Liver (tissue), 9 donors: ENCODE results near the gene TMX3. TPM values are rescaled to one million over a fixed set of nuclear protein-coding genes. Genes with fewer than 3 reads are reported as not detected.

Source experiments
- DNase-seq: peaks from one replicate; pipeline ENCODE4 v3.0.0-alpha.2; 2017; ENCODE audit warnings: low spot score
- H3K27ac ChIP-seq, 2 donors: one replicate each; pipeline ENCODE4 v1.7.0; 2013; ENCODE audit warnings: inconsistent platforms in 2 of 2, low read length in 2 of 2, control low read depth in 1 of 2, low read depth in 1 of 2, mild to moderate bottlenecking in 1 of 2
- H3K27me3 ChIP-seq, 4 donors: one replicate each; pipeline versions ENCODE4 v1.6.1 to v1.7.0; 2013; ENCODE audit warnings: low read length in 3 of 4, inconsistent platforms in 1 of 4, mild to moderate bottlenecking in 1 of 4, moderate library complexity in 1 of 4; ENCODE audit not compliant: control insufficient read depth in 4 of 4, insufficient read depth in 4 of 4
- H3K36me3 ChIP-seq, 4 donors: one replicate each; pipeline versions ENCODE4 v1.6.1 to v1.7.0; 2013; ENCODE audit warnings: low read length in 3 of 4, mild to moderate bottlenecking in 3 of 4, low read depth in 1 of 4, moderate library complexity in 1 of 4; ENCODE audit not compliant: control insufficient read depth in 4 of 4, insufficient read depth in 3 of 4
- H3K4me1 ChIP-seq, 4 donors: one replicate each; pipeline versions ENCODE4 v1.6.1 to v1.7.0; 2013; ENCODE audit warnings: low read length in 3 of 4, mild to moderate bottlenecking in 3 of 4, moderate library complexity in 1 of 4; ENCODE audit not compliant: control insufficient read depth in 4 of 4, insufficient read depth in 4 of 4
- H3K4me3 ChIP-seq, 3 donors: one replicate each; pipeline versions ENCODE4 v1.6.1 to v1.7.0; 2013; ENCODE audit warnings: low read length in 3 of 3, control low read depth in 1 of 3, low read depth in 1 of 3, mild to moderate bottlenecking in 1 of 3
- H3K9ac ChIP-seq, 2 donors: one replicate each; pipeline ENCODE4 v1.7.0; 2013; ENCODE audit warnings: low read length in 2 of 2, mild to moderate bottlenecking in 2 of 2, moderate library complexity in 2 of 2, control low read depth in 1 of 2, low read depth in 1 of 2
- H3K9me3 ChIP-seq, 4 donors: one replicate each; pipeline versions ENCODE4 v1.6.1 to v1.7.0; 2013; ENCODE audit warnings: low read length in 3 of 4; ENCODE audit not compliant: control insufficient read depth in 4 of 4
- ATF3 ChIP-seq: IDR thresholded peaks from 2 replicates; pipeline ENCODE4 v1.6.1; 2016; ENCODE audit warnings: antibody characterized with exemption
- FOXA1 ChIP-seq: IDR thresholded peaks from 2 replicates; pipeline ENCODE4 v1.6.1; 2016; ENCODE audit warnings: antibody characterized with exemption
- FOXA2 ChIP-seq: IDR thresholded peaks from 2 replicates; pipeline ENCODE4 v1.6.1; 2016; ENCODE audit warnings: antibody characterized with exemption
- GABPA ChIP-seq, 2 donors: IDR thresholded peaks in 1 of 2; conservative IDR thresholded peaks in 1 of 2; 2 replicates each; pipeline ENCODE4 v1.6.1; 2016; ENCODE audit warnings: antibody characterized with exemption in 2 of 2, mild to moderate bottlenecking in 1 of 2, moderate library complexity in 1 of 2
- HNF4A ChIP-seq, 2 donors: conservative IDR thresholded peaks; 2 replicates each; pipeline ENCODE4 v1.6.1; 2016; ENCODE audit warnings: antibody characterized with exemption in 2 of 2, mild to moderate bottlenecking in 2 of 2
- HNF4G ChIP-seq: IDR thresholded peaks from 2 replicates; pipeline ENCODE4 v1.6.1; 2016; ENCODE audit warnings: antibody characterized with exemption
- MAX ChIP-seq: IDR thresholded peaks from 2 replicates; pipeline ENCODE4 v1.6.1; 2016; ENCODE audit warnings: antibody characterized with exemption
- NR2F2 ChIP-seq: IDR thresholded peaks from 2 replicates; pipeline ENCODE4 v1.6.1; 2016; ENCODE audit warnings: antibody characterized with exemption
- RAD21 ChIP-seq, 2 donors: IDR thresholded peaks; 2 replicates each; pipeline ENCODE4 v1.6.1; 2016; ENCODE audit warnings: antibody characterized with exemption in 2 of 2, mild to moderate bottlenecking in 2 of 2
- REST ChIP-seq: IDR thresholded peaks from 2 replicates; pipeline ENCODE4 v1.6.1; 2016; ENCODE audit warnings: antibody characterized with exemption, mild to moderate bottlenecking
- SP1 ChIP-seq: IDR thresholded peaks from 2 replicates; pipeline ENCODE4 v1.6.1; 2018; ENCODE audit warnings: antibody characterized with exemption, mild to moderate bottlenecking
- YY1 ChIP-seq: IDR thresholded peaks from 2 replicates; pipeline ENCODE4 v1.6.1; 2016; ENCODE audit warnings: antibody characterized with exemption, mild to moderate bottlenecking
- WGBS: extraction: QIAGEN DNeasy Blood & Tissue Kit; methylation state at CpG from one replicate; pipeline ENCODE4 v1.1.7; 2013; 5-methylcytosine and 5-hydroxymethylcytosine counted together
- polyA plus RNA-seq, 2 donors: library from polyadenylated mRNA; stranded (reverse) in 1 of 2; unstranded in 1 of 2; fragments of 200-250 nt in 1 of 2; fragments of >200 nt in 1 of 2; fragmentation: Nextera tagmentation in 1 of 2; extraction: Ambion mirVana in 1 of 2; gene quantifications; one replicate each; pipeline versions ENCODE4 v1.2.1 to v1.2.3, GENCODE V29; 2013 to 2015
- total RNA-seq, 2 donors: library from RNA; depleted of rRNA; stranded (reverse); fragments of >200 nt; gene quantifications; one replicate each; pipeline ENCODE4 v1.2.3, GENCODE V29; 2014
- TF ChIP-seq, protein P1 (sequence below): fragments of 150-350 bp; IDR thresholded peaks from 2 replicates; pipeline ENCODE4 v1.5.1; 2017; ENCODE audit warnings: improper control_type of control experiment, low read depth, low read length; ENCODE audit not compliant: missing input control
- donor health status: healthy.
- donor health status: healthy.
- donor health status: healthy.
- donor health status: healthy.
- donor health status: healthy.

Gene TMX3
- total and polyA plus RNA-seq, 4 donors: 9.0 to 38.6 (median 20.3) TPM

DNA sequence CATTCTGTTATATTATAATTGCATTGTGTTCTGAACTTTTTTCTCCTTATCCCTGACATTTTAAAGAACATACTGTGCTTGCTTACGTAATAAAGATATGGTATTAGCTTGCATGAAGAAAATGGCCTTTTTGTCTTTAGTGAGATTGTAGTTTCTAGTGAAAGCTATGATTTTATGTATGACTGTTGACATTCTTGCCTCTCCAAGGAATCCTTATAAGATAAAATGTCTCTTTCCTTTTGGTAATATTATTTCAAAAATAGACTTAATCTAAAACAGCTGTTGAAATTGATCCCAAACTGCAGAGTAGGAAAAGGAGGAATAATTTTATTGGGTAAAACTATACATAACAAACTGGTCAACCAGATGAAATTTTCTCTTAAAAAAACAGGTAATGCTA lies 42.2 kb upstream of the TMX3 start:
- TF ChIP-seq MAX (no peak), SP1 (no peak), YY1 (no peak), HNF4A (conservative IDR thresholded peaks at IDR 0.05) (no peak)
- TF ChIP-seq, protein P1, sequence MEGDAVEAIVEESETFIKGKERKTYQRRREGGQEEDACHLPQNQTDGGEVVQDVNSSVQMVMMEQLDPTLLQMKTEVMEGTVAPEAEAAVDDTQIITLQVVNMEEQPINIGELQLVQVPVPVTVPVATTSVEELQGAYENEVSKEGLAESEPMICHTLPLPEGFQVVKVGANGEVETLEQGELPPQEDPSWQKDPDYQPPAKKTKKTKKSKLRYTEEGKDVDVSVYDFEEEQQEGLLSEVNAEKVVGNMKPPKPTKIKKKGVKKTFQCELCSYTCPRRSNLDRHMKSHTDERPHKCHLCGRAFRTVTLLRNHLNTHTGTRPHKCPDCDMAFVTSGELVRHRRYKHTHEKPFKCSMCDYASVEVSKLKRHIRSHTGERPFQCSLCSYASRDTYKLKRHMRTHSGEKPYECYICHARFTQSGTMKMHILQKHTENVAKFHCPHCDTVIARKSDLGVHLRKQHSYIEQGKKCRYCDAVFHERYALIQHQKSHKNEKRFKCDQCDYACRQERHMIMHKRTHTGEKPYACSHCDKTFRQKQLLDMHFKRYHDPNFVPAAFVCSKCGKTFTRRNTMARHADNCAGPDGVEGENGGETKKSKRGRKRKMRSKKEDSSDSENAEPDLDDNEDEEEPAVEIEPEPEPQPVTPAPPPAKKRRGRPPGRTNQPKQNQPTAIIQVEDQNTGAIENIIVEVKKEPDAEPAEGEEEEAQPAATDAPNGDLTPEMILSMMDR: no peak
- Histone ChIP-seq H3K4me1 (no peaks in the 10 kb centered on the region), H3K9me3 (peaks cover 0 to 4% (median under 1%) of the 10 kb centered on the region in 4 donors), H3K9ac (no peak overlapping the region), H3K27ac (no peak overlapping the region), H3K4me3 (no peak overlapping the region), H3K27me3 (no peaks in the 10 kb centered on the region), H3K36me3 (no peaks in the 10 kb centered on the region)
- DNase-seq: no peak
- 84% methylated on average over 1 of the region's 1 CpG for WGBS

GRCh38 chr18:68742206-68742605 lies 27.3 kb upstream of the TMX3 start:
- no peak for TF ChIP-seq SP1
- no peak for TF ChIP-seq GABPA (IDR thresholded peaks at IDR 0.05 in 1 of 2, conservative IDR thresholded peaks at IDR 0.05 in 1 of 2)
- no peak for TF ChIP-seq YY1
- TF ChIP-seq RAD21 (IDR thresholded peaks at IDR 0.05): no peak
- TF ChIP-seq HNF4G: no peak
- no peak for TF ChIP-seq FOXA1
- TF ChIP-seq MAX: no peak
- TF ChIP-seq REST: no peak
- Histone ChIP-seq H3K9me3 (no peaks in the 10 kb centered on the region), H3K4me3 (no peak overlapping the region), H3K27me3 (no peaks in the 10 kb centered on the region), H3K27ac (no peak overlapping the region), H3K36me3 (no peaks in the 10 kb centered on the region), H3K9ac (no peak overlapping the region), H3K4me1 (no peaks in the 10 kb centered on the region)
- WGBS: 88% methylated on average over 1 of the region's 1 CpG
- DNase-seq: no peak

DNA sequence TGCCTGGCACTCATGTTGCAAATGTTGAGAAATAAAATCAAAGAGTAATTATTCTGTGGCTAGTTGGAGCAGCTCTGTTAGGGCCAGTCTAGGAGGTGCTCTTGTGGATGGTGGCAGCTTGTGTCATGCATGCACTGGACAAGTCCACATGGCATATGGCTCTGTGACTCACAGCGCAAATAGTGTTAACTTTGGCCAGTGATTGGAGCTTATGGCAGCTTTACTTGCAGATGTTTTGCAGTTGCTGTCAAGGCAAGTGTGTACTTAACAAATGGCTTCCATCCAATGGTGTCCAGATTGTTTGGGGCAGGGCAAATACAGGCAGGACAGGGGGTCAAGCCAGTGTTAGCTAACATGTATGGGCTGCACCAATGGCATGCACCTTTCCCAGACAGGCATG lies 26.1 kb upstream of the TMX3 start:
- no peak for TF ChIP-seq FOXA2
- no peak for TF ChIP-seq NR2F2
- no peak for TF ChIP-seq ATF3
- TF ChIP-seq MAX: no peak
- no peak for TF ChIP-seq GABPA (IDR thresholded peaks at IDR 0.05 in 1 of 2, conservative IDR thresholded peaks at IDR 0.05 in 1 of 2)
- TF ChIP-seq HNF4A (conservative IDR thresholded peaks at IDR 0.05): no peak
- TF ChIP-seq SP1: no peak
- no peak overlapping the region for H3K4me3 ChIP-seq
- H3K9ac ChIP-seq: no peak overlapping the region
- WGBS: 97% methylated on average over 1 of the region's 1 CpG
- no peaks in the 10 kb centered on the region for H3K4me1 ChIP-seq
- H3K27me3 ChIP-seq: no peaks in the 10 kb centered on the region
- H3K27ac ChIP-seq: no peak overlapping the region
- H3K9me3 ChIP-seq: no peaks in the 10 kb centered on the region
- DNase-seq: no peak
- H3K36me3 ChIP-seq: no peaks in the 10 kb centered on the region
